Rectal smooth muscle tissue (tissue), 1 donor: ENCODE results near the gene CBR3.
"Not testable (repeated sequence)": the region's sequence is repeated elsewhere in the genome, so short reads cannot be mapped to it uniquely, and the experiment has no call there.

Experiments used
- H3K27ac ChIP-seq: one replicate; pipeline ENCODE4 v1.7.0; 2013; ENCODE audit warnings: low read depth, low read length, inconsistent platforms
- H3K27me3 ChIP-seq: one replicate; pipeline ENCODE4 v1.7.0; 2013; ENCODE audit warnings: low read length; ENCODE audit not compliant: control insufficient read depth, insufficient read depth
- H3K36me3 ChIP-seq: one replicate; pipeline ENCODE4 v1.7.0; 2013; ENCODE audit warnings: low read length; ENCODE audit not compliant: control insufficient read depth, insufficient read depth
- H3K4me1 ChIP-seq: one replicate; pipeline ENCODE4 v1.7.0; 2013; ENCODE audit warnings: low read length; ENCODE audit not compliant: control insufficient read depth, insufficient read depth
- H3K4me3 ChIP-seq: one replicate; pipeline ENCODE4 v1.7.0; 2013; ENCODE audit warnings: low read length
- H3K9ac ChIP-seq: one replicate; pipeline ENCODE4 v1.7.0; 2013; ENCODE audit warnings: low read length

CBR3 gene

GRCh38 chr21:36125512-36126207 is 9.2 kb upstream of the CBR3 start:
- Histone ChIP-seq H3K4me1 (no peaks in the 10 kb centered on the region), H3K4me3 (no peak overlapping the region), H3K27ac (no peak overlapping the region), H3K36me3 (no peaks in the 10 kb centered on the region), H3K9ac (no peak overlapping the region), H3K27me3 (no peaks in the 10 kb centered on the region)

GRCh38 chr21:36126208-36126565 is 8.7 kb upstream of the CBR3 start:
- Histone ChIP-seq H3K9ac (no peak overlapping the region), H3K4me3 (no peak overlapping the region), H3K36me3 (no peaks in the 10 kb centered on the region), H3K27ac (no peak overlapping the region), H3K4me1 (no peaks in the 10 kb centered on the region), H3K27me3 (no peaks in the 10 kb centered on the region)

GRCh38 chr21:36126621-36127110 is 8.2 kb upstream of the CBR3 start:
- Histone ChIP-seq H3K9ac (no peak overlapping the region), H3K27ac (no peak overlapping the region), H3K4me1 (no peaks in the 10 kb centered on the region), H3K4me3 (no peak overlapping the region), H3K36me3 (no peaks in the 10 kb centered on the region), H3K27me3 (no peaks in the 10 kb centered on the region)

- Histone ChIP-seq H3K4me1 (no peaks in the 10 kb centered on the region), H3K27me3 (no peaks in the 10 kb centered on the region), H3K27ac (no peak overlapping the region), H3K4me3 (no peak overlapping the region), H3K9ac (no peak overlapping the region), H3K36me3 (no peaks in the 10 kb centered on the region)
Measured at GRCh38 chr21:36127250-36127904, 7.5 kb upstream of the CBR3 start.

GRCh38 chr21:36127977-36128376 is 6.9 kb upstream of the CBR3 start:
- H3K9ac ChIP-seq, result no peak overlapping the region
- no peaks in the 10 kb centered on the region for H3K36me3 ChIP-seq
- no peaks in the 10 kb centered on the region for H3K27me3 ChIP-seq
- H3K4me1 ChIP-seq, result no peaks in the 10 kb centered on the region
- no peak overlapping the region for H3K4me3 ChIP-seq
- no peak overlapping the region for H3K27ac ChIP-seq

- no peaks in the 10 kb centered on the region for H3K27me3 ChIP-seq
- H3K9ac ChIP-seq, result no peak overlapping the region
- H3K4me3 ChIP-seq, result peak overlapping the region; percentile 1
- no peak overlapping the region for H3K27ac ChIP-seq
- H3K36me3 ChIP-seq, result no peaks in the 10 kb centered on the region
- H3K4me1 ChIP-seq, result peaks cover 2% of the 10 kb centered on the region
Measured at GRCh38 chr21:36129219-36129618, 5.7 kb upstream of the CBR3 start.

- H3K27me3 ChIP-seq, H3K4me1 ChIP-seq, H3K27ac ChIP-seq, H3K4me3 ChIP-seq, H3K9ac ChIP-seq, H3K36me3 ChIP-seq: not testable (repeated sequence)
Measured at GRCh38 chr21:36130414-36130762, 4.5 kb upstream of the CBR3 start.

- not testable (repeated sequence) for H3K4me3 ChIP-seq, H3K4me1 ChIP-seq, H3K9ac ChIP-seq, H3K36me3 ChIP-seq, H3K27ac ChIP-seq, H3K27me3 ChIP-seq
Measured at GRCh38 chr21:36130839-36131238, 4.0 kb upstream of the CBR3 start.

GRCh38 chr21:36132696-36133095 is 2.2 kb upstream of the CBR3 start:
- no peaks in the 10 kb centered on the region for H3K27me3 ChIP-seq
- no peak overlapping the region for H3K4me3 ChIP-seq
- no peak overlapping the region for H3K27ac ChIP-seq
- no peaks in the 10 kb centered on the region for H3K36me3 ChIP-seq
- peaks cover 6% of the 10 kb centered on the region for H3K4me1 ChIP-seq
- H3K9ac ChIP-seq, result no peak overlapping the region

- Histone ChIP-seq H3K4me1 (peaks cover 6% of the 10 kb centered on the region), H3K9ac (peak overlapping the region; percentile 25), H3K27me3 (no peaks in the 10 kb centered on the region), H3K36me3 (peaks cover 2% of the 10 kb centered on the region), H3K4me3 (peak overlapping the region; percentile 73), H3K27ac (peak overlapping the region; percentile 92)
Measured at GRCh38 chr21:36135391-36136102, 668 bp downstream of the CBR3 start.

GRCh38 chr21:36139791-36140190 is 4.9 kb downstream of the CBR3 start:
- not testable (repeated sequence) for H3K4me1 ChIP-seq, H3K4me3 ChIP-seq, H3K36me3 ChIP-seq, H3K27me3 ChIP-seq, H3K9ac ChIP-seq, H3K27ac ChIP-seq

- peaks cover 2% of the 10 kb centered on the region for H3K36me3 ChIP-seq
- no peak overlapping the region for H3K4me3 ChIP-seq
- H3K27ac ChIP-seq, result no peak overlapping the region
- H3K9ac ChIP-seq, result no peak overlapping the region
- no peaks in the 10 kb centered on the region for H3K4me1 ChIP-seq
- H3K27me3 ChIP-seq, result no peaks in the 10 kb centered on the region
Measured at GRCh38 chr21:36141513-36141925, 6.6 kb downstream of the CBR3 start.
